IMR-90 (cell line): Measurements from ENCODE around the gene PCK2.

Source experiments
- BHLHE40 ChIP-seq: fragments of 150-350 bp; IDR thresholded peaks from 2 replicates; pipeline ENCODE4 v1.6.1; 2016; ENCODE audit warnings: mild to moderate bottlenecking, low read depth, low read length
- CEBPB ChIP-seq: IDR thresholded peaks from 2 replicates; pipeline ENCODE4 v1.6.1; 2012; ENCODE audit warnings: low read depth, low read length, improper control_type of control experiment
- CTCF ChIP-seq: conservative IDR thresholded peaks from 2 replicates; pipeline ENCODE4 v1.5.1; 2012; ENCODE audit warnings: mild to moderate bottlenecking, low read depth, low read length, improper control_type of control experiment
- ELK1 ChIP-seq: fragments of 150-350 bp; IDR thresholded peaks from 2 replicates; pipeline ENCODE4 v1.6.1; 2016; ENCODE audit warnings: low read depth, mild to moderate bottlenecking, low read length, moderate library complexity, borderline replicate concordance
- FOS ChIP-seq: fragments of 150-350 bp; IDR thresholded peaks from 2 replicates; pipeline ENCODE4 v1.6.1; 2016; ENCODE audit warnings: low read depth, low read length
- MAFK ChIP-seq: IDR thresholded peaks from 2 replicates; pipeline ENCODE4 v1.6.1; 2012; ENCODE audit warnings: low read depth, low read length, improper control_type of control experiment
- MAZ ChIP-seq: IDR thresholded peaks from 2 replicates; pipeline ENCODE4 v1.6.1; 2012; ENCODE audit warnings: low read depth, mild to moderate bottlenecking, low read length, improper control_type of control experiment, moderate library complexity, borderline replicate concordance
- NFE2L2 ChIP-seq: fragments of 150-350 bp; IDR thresholded peaks from 2 replicates; pipeline ENCODE4 v1.6.1; 2016; ENCODE audit warnings: low read depth, mild to moderate bottlenecking, low read length
- POLR2A ChIP-seq: IDR thresholded peaks from 2 replicates; pipeline ENCODE4 v1.6.1; 2012; ENCODE audit warnings: mild to moderate bottlenecking, low read depth, low read length
- RAD21 ChIP-seq: IDR thresholded peaks from 2 replicates; pipeline ENCODE4 v1.6.1; 2012; ENCODE audit warnings: low read length, improper control_type of control experiment
- SMC3 ChIP-seq: fragments of 150-350 bp; IDR thresholded peaks from 2 replicates; pipeline ENCODE4 v1.6.1; 2016; ENCODE audit warnings: low read depth, mild to moderate bottlenecking, antibody characterized with exemption, low read length, moderate library complexity

- TF ChIP-seq CEBPB: no peak
- TF ChIP-seq CTCF: no peak
- TF ChIP-seq MAFK: no peak
- TF ChIP-seq SMC3: no peak
- TF ChIP-seq POLR2A: no peak
- TF ChIP-seq ELK1: no peak
- no peak for TF ChIP-seq RAD21
- TF ChIP-seq NFE2L2: no peak
- TF ChIP-seq MAZ: no peak
- no peak for TF ChIP-seq FOS
- TF ChIP-seq BHLHE40: no peak
Measured at GRCh38 chr14:24082411-24083080, 11.6 kb upstream of the PCK2 start.
